Neural cell (in vitro differentiated cells): Measurements from ENCODE around the gene FAF1.

Experiments used
- EZH2 ChIP-seq: fragments of 200-600, 300-800 bp; shearing (Covaris generic), sonication (generic); IDR thresholded peaks from 2 replicates; pipeline ENCODE4 v1.6.1; 2014; ENCODE audit warnings: antibody characterized with exemption, low read length, borderline replicate concordance, mild to moderate bottlenecking; ENCODE audit not compliant: insufficient read depth, poor library complexity, severe bottlenecking
- MXI1 ChIP-seq: fragments of 450-650 bp; conservative IDR thresholded peaks from 2 replicates; pipeline ENCODE4 v1.6.1; 2014; ENCODE audit warnings: antibody characterized with exemption, mild to moderate bottlenecking; ENCODE audit not compliant: poor library complexity, severe bottlenecking
- POLR2AphosphoS5 ChIP-seq: IDR thresholded peaks from 2 replicates; pipeline ENCODE4 v1.6.1; 2012
- REST ChIP-seq: IDR thresholded peaks from 2 replicates; pipeline ENCODE4 v1.6.1; 2012; ENCODE audit warnings: borderline replicate concordance
- TAF1 ChIP-seq: IDR thresholded peaks from 2 replicates; pipeline ENCODE4 v1.6.1; 2012; ENCODE audit warnings: low read depth
- TF ChIP-seq, protein P1 (sequence below): fragments of 450-650 bp; IDR thresholded peaks from 2 replicates; pipeline ENCODE4 v1.5.1; 2014; ENCODE audit warnings: antibody characterized with exemption, mild to moderate bottlenecking, moderate library complexity; ENCODE audit not compliant: poor library complexity, severe bottlenecking

- TF ChIP-seq, protein P1, sequence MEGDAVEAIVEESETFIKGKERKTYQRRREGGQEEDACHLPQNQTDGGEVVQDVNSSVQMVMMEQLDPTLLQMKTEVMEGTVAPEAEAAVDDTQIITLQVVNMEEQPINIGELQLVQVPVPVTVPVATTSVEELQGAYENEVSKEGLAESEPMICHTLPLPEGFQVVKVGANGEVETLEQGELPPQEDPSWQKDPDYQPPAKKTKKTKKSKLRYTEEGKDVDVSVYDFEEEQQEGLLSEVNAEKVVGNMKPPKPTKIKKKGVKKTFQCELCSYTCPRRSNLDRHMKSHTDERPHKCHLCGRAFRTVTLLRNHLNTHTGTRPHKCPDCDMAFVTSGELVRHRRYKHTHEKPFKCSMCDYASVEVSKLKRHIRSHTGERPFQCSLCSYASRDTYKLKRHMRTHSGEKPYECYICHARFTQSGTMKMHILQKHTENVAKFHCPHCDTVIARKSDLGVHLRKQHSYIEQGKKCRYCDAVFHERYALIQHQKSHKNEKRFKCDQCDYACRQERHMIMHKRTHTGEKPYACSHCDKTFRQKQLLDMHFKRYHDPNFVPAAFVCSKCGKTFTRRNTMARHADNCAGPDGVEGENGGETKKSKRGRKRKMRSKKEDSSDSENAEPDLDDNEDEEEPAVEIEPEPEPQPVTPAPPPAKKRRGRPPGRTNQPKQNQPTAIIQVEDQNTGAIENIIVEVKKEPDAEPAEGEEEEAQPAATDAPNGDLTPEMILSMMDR, result no peak
- TF ChIP-seq POLR2AphosphoS5 (no peak), TAF1 (no peak), MXI1 (no peak), REST (no peak), EZH2 (no peak)
Observed at GRCh38 chr1:50994997-50995396, 34.9 kb upstream of the FAF1 start.
